Heart left ventricle (tissue), 13 donors: Measurements from ENCODE around the gene RPS2.

Source experiments
- CTCF ChIP-seq, 12 donors: fragments of 200-600 bp; sonication (generic) in 4 of 12; IDR thresholded peaks; one replicate each; pipeline versions ENCODE4 v1.5.0 to v1.8.0; 2018 to 2022; ENCODE audit warnings: antibody characterized with exemption in 12 of 12, mild to moderate bottlenecking in 5 of 12
- POLR2A ChIP-seq, 2 donors: fragments of 450-650 bp; IDR thresholded peaks; one replicate each; pipeline ENCODE4 v1.6.1; 2017; ENCODE audit warnings: antibody characterized with exemption in 2 of 2, mild to moderate bottlenecking in 2 of 2, moderate library complexity in 2 of 2
- donor health status: ischemic (EF 13 %, LVEDD 7.1; RV severe dilation, severe dysfunction).
- donor health status: DM: no; HTN: yes; CAD: no.
- donor health status: DM: no; HTN: no; CAD: no.
- donor health status: ischemic (EF 25% LVEDD 6.9; RV normal size, moderate dysfunction).
- donor health status: ischemic (EF 25% LVEDD 5.7; RV mildly dilated, moderate dysfunction).
- donor health status: ischemic (EF 35%, LVEDD 5.7; RV mildly dilated, moderate dysfunction).
- donor health status: nonischemic (EF 11% LVEDD 7.7; RV severe dilation, severe dysfunction).
- donor health status: DM: yes; HTN: yes; CAD: no.
- donor health status: PGD.
- donor health status: ischemic (EF 29% LVEDD 5.4; RV normal size, mild dysfunction).
- donor health status: nonischemic (EF 23%, LVEDD 6.1; RV moderate dilation, normal function).

GRCh38 chr16:2008631-2009163, 44.1 kb upstream of the RPS2 start:
- TF ChIP-seq CTCF (IDR thresholded peaks at IDR 0.05) (no peak), POLR2A (IDR thresholded peaks at IDR 0.05) (no peak)
